ENCODE data around the gene TNXB. TPM values are rescaled to one million over a fixed set of nuclear protein-coding genes. Genes with fewer than 3 reads are reported as not detected.
A peak's percentile ranks its signal among the peaks of the same experiment; 100 is the strongest.

Gene TNXB
- total RNA-seq, 2 donors from 2014 or later: 4.0 to 9.3 TPM

DNA sequence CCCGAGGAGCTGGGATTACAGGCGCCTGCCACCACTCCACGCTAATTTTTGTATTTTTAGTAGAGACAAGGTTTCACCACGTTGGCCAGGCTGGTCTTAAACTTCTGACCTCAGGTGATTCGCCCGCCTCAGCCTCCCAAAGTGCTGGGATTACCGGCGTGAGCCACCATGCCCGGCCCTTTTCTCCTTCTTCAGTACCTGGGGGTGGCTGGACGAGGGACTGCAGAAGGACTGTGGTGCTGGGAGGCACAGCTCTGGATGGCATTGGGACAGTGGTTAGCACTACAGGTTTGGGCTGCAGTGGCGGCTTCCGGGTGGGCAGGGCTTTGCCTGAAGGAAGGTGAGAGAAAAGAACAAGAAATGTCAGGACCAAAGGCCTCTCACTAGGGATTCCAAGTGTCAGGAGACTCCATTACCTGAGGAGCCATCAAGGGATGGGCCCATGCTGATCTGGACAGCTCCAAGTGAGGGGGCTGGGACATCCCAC, 11.5 kb upstream of the TNXB start:
- Mint-ChIP-seq H3K4me3 (no peak overlapping the region), H3K27ac (no peak overlapping the region), H3K4me1 (peaks cover 7% of the 10 kb centered on the region), H3K36me3 (ENCODE audit: low read depth) (peaks cover 58% of the 10 kb centered on the region), H3K27me3 (ENCODE audit: insufficient read depth) (no peaks in the 10 kb centered on the region), H3K9me3 (no peaks in the 10 kb centered on the region)
- no peak overlapping the region for H3K27ac ChIP-seq (ENCODE audit: low read depth, low read length)
- H3K9me3 ChIP-seq (ENCODE audit: control insufficient read depth, low read length): no peaks in the 10 kb centered on the region
- 81 to 94% methylated on average over 6 to 12 of the region's 12 CpGs for WGBS, 2 experiments (ENCODE audit: insufficient coverage in 1 of 2, insufficient read length in 1 of 2)
- no peak overlapping the region for H3K9ac ChIP-seq (ENCODE audit: extremely low read depth, low read length, poor library complexity, severe bottlenecking)
- peaks cover 73% of the 10 kb centered on the region for H3K36me3 ChIP-seq (ENCODE audit: control insufficient read depth, insufficient read depth, low read length)
- H3K4me3 ChIP-seq (ENCODE audit: low read length): no peak overlapping the region
- peaks cover 4% of the 10 kb centered on the region for H3K4me1 ChIP-seq (ENCODE audit: control insufficient read depth, insufficient read depth, low read length)
- TF ChIP-seq, protein P1, sequence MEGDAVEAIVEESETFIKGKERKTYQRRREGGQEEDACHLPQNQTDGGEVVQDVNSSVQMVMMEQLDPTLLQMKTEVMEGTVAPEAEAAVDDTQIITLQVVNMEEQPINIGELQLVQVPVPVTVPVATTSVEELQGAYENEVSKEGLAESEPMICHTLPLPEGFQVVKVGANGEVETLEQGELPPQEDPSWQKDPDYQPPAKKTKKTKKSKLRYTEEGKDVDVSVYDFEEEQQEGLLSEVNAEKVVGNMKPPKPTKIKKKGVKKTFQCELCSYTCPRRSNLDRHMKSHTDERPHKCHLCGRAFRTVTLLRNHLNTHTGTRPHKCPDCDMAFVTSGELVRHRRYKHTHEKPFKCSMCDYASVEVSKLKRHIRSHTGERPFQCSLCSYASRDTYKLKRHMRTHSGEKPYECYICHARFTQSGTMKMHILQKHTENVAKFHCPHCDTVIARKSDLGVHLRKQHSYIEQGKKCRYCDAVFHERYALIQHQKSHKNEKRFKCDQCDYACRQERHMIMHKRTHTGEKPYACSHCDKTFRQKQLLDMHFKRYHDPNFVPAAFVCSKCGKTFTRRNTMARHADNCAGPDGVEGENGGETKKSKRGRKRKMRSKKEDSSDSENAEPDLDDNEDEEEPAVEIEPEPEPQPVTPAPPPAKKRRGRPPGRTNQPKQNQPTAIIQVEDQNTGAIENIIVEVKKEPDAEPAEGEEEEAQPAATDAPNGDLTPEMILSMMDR (conservative IDR thresholded peaks at IDR 0.05): no peak
- no peaks in the 10 kb centered on the region for H3K27me3 ChIP-seq (ENCODE audit: control insufficient read depth, insufficient read depth, low read length, poor library complexity, severe bottlenecking)
- DNase-seq: no peak

DNA sequence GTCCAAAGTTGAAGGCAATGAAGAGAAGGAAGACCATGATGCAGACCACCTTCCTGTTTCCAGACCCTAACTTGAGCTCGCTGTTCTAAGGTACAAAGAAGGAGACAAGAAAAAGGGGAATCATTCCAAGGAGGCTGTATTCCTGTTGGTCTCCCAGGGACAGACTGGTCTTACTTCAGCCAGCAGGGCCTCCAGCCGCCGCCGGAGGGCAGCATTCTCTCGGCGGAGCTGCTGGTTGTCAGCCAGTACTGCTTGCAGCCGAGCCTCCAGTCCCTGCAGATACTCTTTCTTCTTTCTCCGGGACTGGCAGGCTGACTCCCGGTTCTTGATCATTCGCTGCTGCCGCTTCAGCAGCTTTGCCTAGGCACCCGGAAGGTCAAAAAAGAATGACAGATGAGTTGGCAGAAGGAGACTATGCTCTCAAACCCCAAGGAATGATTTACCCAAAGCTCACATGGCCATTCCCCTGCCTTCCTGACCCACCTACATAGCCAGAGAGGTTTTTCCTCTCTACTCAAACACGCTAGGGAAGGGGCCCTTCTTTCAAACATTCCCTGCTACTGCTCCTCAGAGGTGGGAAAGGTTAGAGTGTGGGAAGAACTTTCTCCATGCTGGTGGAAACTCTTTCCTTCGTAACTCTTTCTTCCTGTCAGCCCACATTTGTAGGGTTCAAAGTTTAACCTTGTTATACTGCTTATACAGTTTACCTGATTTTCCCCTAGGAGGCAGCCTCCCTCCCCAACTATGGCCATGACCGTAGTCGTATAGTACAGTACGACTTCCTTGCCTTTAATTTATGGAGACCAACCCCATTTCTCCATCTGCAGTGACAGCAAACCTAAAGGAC, 9.9 kb upstream of the TNXB start:
- Mint-ChIP-seq H3K4me3 (no peak overlapping the region), H3K27me3 (ENCODE audit: insufficient read depth) (no peaks in the 10 kb centered on the region), H3K9me3 (no peaks in the 10 kb centered on the region), H3K4me1 (peaks cover 7% of the 10 kb centered on the region), H3K36me3 (ENCODE audit: low read depth) (peaks cover 62% of the 10 kb centered on the region), H3K27ac (peak overlapping the region; percentile 91)
- Histone ChIP-seq H3K4me1 (ENCODE audit: control insufficient read depth, insufficient read depth, low read length) (peaks cover 4% of the 10 kb centered on the region), H3K9ac (ENCODE audit: extremely low read depth, low read length, poor library complexity, severe bottlenecking) (no peak overlapping the region), H3K27me3 (ENCODE audit: control insufficient read depth, insufficient read depth, low read length, poor library complexity, severe bottlenecking) (no peaks in the 10 kb centered on the region), H3K4me3 (ENCODE audit: low read length) (no peak overlapping the region), H3K36me3 (ENCODE audit: control insufficient read depth, insufficient read depth, low read length) (peaks cover 66% of the 10 kb centered on the region), H3K27ac (ENCODE audit: low read depth, low read length) (no peak overlapping the region), H3K9me3 (ENCODE audit: control insufficient read depth, low read length) (no peaks in the 10 kb centered on the region)
- 31 to 39% methylated on average over 8 to 16 of the region's 17 CpGs for WGBS, 2 experiments (ENCODE audit: insufficient coverage in 1 of 2, insufficient read length in 1 of 2)
- TF ChIP-seq, protein P1 (conservative IDR thresholded peaks at IDR 0.05): peak; percentile 91
- DNase-seq: peak; percentile 95

DNA sequence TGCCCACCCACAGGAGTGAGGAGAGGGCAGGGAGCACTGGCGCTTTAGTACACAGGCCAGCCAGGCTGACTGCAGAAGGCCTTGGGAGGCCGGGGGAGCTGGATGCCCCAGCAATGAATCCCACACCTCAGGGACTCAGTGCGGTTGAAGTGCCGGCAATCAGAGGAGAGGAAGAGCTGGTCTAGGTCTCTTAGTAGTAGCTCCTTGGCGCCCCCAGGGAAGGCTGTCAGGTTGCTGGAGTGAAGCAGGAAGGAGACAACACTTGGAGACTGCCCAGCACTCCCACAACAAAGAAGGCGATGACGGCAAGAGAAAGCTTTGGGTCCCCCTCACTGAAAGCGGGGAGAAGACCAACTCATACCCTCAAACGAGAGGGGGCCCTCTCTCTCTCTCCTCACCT, 8.3 kb upstream of the TNXB start:
- H3K9ac ChIP-seq (ENCODE audit: extremely low read depth, low read length, poor library complexity, severe bottlenecking): no peak overlapping the region

More for the DNA sequence above, 8.3 kb upstream of the TNXB start:
- no peak overlapping the region for H3K4me3 Mint-ChIP-seq
- no peaks in the 10 kb centered on the region for H3K27me3 Mint-ChIP-seq (ENCODE audit: insufficient read depth)
- peaks cover 7% of the 10 kb centered on the region for H3K4me1 Mint-ChIP-seq
- peaks cover 4% of the 10 kb centered on the region for H3K4me1 ChIP-seq (ENCODE audit: control insufficient read depth, insufficient read depth, low read length)
- no peak overlapping the region for H3K27ac Mint-ChIP-seq
- H3K4me3 ChIP-seq (ENCODE audit: low read length): no peak overlapping the region
- peaks cover 58% of the 10 kb centered on the region for H3K36me3 ChIP-seq (ENCODE audit: control insufficient read depth, insufficient read depth, low read length)
- H3K27ac ChIP-seq (ENCODE audit: low read depth, low read length): no peak overlapping the region
- peak; percentile 67 for DNase-seq
- TF ChIP-seq, protein P1 (conservative IDR thresholded peaks at IDR 0.05): no peak
- peaks cover 53% of the 10 kb centered on the region for H3K36me3 Mint-ChIP-seq (ENCODE audit: low read depth)
- no peaks in the 10 kb centered on the region for H3K27me3 ChIP-seq (ENCODE audit: control insufficient read depth, insufficient read depth, low read length, poor library complexity, severe bottlenecking)
- H3K9me3 Mint-ChIP-seq: no peaks in the 10 kb centered on the region
- WGBS, 2 experiments (ENCODE audit: insufficient coverage in 1 of 2, insufficient read length in 1 of 2): 80 to 91% methylated on average over 3 to 9 of the region's 9 CpGs
- H3K9me3 ChIP-seq (ENCODE audit: control insufficient read depth, low read length): no peaks in the 10 kb centered on the region

Measured in endodermal cell (in vitro differentiated cells).